ENCODE measurements around the gene TALDO1.

Gene TALDO1

DNA sequence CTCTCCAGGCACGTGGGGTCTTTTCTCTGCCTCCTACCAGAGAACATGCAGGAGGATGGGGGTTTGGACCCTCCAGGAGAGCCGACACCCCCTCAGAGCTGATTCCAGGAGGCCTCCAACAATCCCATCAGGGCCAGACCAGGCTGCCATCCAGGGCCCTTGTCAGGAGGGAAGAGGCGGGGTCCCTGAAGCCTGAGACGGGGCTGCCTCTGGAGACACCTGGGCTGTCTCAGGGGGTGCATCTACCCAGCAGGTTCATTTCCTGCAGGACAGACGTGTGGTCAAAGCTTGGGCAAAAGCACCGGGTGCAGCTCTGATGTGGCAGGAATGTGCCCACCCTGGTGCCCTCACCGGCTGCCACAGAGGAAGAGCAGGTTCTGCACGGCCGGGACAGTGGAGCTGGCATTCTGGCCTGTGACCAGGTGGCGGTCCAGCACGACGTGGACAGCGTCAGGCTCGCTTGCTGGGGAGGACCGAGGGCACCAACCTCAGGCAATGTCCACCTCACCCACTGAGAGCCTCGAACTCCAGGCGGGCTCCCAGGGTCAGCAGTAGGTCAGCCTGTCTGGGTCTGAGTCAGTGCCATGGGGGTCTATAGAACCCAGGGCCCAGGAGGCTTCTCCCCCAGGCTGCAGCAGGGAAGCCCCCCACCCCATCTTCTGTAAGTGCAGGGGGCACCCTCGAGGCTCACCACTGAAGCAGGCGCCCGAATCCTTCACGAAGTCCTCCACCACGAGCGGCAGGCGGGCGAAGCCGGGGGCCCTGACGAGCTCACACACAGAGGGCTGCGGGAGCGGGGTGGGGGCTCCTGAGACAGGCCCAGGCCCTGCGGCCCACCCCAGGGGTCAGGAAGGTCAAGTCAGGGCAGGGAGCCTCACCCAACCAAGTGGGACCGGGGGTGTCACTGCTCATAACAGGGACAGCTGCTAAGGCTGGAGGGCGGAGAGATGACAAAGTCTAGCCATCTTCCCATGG lies 23.7 kb downstream of the TALDO1 start:
- DNase-seq: no peak

DNA sequence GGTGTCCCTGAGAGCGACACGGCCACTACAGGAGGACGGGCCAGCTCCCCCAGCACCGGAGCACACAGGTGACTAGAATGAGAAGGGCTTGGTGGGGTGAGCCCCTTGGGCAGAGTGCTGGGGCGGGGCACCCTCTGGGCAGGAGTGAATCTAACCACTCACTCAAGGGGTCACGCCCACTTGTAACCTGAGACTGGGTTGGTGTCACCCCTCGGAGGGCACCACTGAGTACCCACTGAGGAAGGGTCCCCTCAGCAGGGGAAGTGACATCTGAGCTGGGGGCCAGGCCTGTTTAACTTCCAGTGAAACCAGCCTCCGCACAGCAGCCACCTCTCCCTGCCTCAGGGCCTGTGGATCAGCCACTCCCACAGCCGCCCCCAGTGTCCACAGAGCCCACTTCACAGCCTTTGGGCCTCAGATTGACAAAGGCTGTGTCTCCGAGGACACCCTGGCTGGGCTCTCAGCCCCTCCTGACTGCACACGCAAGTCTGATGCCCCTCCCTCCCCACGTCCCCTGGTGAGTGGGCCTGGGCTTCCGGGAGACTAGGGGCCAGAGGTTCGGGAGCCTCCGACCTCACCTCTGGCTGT lies 24.4 kb downstream of the TALDO1 start:
- no peak for DNase-seq

DNA sequence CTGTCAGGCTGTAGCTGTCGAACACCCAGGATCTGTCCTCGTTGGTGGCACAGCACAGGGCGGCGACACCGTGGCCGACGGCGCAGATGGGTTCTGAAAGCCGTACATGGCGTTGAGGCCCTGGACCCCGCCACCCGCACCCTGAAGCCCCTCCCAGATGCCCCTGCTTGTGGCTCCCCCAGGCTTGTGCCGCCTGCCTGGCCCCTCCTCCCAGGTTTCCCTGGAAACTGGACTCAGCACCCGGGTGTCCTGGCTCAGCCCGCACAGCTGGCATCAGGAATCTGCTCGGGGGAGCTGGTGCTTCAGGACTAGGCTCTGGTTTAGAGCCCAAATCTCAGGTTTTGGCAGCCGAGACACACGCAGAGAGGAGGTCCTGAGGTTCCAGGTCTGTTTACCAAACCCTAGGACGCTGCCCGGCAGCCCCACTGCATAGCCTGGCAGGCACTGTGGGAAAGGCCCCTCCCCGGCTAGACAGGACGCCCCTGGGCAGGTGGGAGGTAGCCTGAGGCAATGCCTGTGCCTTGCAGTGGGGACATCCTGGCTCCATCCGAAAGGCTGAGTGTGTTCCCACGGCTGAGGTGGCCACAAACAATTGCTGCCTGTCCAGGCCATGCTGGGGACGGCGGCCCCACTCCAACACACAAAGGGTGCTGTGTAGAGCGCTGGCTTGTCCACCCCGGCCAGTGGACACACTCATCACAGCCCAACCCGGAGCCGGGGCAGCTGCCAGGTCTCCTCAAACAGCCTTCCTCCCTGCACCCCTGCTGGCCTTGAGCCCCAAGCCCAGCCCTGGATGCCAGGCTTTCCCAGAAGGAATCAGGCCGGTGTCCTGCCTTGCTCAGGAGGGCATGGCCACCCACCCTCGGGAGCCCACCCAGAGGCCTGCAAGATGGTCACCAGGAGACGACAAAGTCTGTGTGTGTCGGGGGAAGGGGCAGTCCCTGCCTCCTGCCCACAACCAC lies 25.4 kb downstream of the TALDO1 start:
- DNase-seq: no peak

DNA sequence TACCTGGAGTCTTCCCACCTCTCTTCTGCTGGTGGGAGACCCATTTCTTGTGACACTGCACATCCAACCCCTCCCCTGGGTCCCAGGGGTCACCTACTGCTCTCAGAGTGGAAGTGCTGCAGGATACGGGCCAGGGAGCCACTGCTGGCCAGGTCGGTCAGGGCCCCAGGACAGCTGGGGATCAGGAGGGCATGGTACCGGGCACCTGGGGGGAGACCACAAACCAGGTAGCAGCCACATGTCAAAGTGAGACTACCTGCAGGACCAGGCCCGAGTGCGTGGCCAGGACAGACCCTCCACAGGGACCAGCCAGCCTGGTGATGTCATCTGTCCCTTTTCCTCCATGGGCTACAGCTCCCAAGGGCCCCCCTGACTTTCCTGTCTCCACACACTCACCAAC lies 26.2 kb downstream of the TALDO1 start:
- no peak for DNase-seq

DNA sequence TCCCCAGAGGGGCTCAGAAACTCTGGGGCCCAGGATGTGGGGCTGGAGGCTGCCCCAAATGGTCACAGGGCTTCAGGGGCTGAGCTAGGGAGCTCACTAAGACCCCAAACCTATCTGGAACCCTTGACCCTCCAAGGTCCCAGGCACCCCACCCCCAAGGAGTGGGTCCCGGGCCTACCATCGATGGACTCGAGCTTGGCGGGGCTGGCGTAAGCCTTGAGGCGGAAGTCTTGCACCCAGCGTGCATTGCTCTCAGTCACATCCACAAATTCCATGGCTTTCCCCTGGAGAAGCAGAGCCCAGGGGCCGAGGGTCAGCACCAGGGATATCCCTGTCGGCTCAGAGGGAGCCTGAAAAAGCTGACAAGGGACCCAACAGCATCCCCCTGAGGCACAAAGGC lies 26.6 kb downstream of the TALDO1 start:
- DNase-seq: no peak

DNA sequence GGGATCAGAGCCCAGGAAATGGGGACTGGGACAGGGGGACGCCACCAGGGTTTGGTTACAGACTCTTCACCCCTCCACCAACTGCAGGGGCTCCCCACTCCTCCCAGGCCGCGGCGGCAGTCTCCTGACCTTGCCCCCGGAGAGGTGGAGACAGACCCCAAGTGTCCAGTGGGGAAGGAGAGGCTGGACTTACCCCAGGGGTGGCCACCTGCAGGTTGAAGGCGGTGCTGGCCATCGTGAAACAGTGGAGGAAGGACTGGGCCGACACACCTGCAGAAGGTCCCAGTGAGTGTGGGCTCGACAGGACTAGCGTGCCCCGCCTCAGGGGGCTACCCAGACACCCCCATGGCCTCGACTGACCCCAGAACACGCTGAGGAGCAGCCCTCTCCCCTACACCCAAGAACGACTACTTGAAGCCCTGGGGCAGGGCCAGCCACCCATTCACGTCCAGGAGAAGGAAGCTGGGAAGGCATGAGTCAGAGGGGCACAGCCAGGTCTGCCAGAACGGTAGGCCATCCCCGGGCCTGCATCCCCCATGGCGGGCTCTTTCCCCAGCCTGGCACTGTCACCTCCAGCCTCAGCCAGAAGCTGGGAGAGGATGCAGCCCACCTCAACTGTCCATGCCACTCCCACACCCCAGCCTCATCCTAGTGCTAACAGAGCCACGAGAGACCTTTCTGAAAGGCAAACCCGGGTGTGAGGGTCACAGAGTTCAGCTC lies 27.8 kb downstream of the TALDO1 start:
- no peak for DNase-seq

DNA sequence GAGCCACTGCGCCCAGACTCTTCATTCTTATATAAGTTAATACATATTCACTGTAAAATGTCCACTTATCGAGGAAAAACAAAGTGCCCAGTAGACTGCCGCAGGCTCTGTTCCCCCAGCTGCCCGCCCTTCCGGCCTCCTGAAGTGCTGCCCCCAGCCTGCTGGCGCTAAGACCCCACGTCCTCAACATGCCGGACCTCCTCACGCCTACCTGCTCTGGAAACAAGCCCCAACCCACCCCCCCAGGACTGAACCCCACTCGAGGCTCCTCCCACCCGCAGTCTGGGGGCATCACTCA lies 28.9 kb downstream of the TALDO1 start:
- DNase-seq: no peak

DNA sequence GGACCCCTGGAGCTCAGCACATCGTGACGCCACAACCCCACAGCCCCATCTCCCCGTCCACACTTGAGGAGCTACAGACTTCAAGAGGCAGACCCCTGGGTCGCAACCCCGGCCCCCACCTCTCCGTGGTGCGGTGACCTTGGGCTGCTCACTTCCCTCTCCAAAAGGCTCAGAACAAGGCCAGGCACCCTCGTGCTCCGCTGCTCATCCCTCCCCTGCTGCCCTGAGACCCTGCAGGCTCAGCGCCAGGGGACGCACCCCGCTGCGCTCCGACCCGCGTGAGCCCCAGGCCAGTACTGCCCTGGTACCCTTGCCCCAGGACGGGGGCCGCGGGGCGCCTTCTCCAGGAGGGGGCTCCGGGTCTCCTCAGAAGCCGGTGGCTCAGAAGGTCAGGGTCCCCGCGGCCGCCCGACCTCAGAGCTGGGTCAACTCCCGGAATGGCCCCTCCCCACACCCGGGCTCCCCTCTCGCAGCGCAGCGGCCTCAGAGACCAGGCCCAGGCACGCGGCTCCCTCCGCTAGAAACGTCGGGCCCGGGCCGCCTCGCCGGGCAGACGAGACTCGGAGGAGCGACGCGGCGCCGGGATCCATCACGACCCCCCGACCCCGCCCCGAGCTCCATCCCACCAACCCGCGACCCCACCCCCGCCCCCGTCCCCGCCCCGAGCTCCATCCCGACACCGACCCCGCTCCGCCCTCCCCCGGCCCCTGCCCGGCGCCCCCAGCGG lies 29.5 kb downstream of the TALDO1 start:
- DNase-seq: no peak

DNA sequence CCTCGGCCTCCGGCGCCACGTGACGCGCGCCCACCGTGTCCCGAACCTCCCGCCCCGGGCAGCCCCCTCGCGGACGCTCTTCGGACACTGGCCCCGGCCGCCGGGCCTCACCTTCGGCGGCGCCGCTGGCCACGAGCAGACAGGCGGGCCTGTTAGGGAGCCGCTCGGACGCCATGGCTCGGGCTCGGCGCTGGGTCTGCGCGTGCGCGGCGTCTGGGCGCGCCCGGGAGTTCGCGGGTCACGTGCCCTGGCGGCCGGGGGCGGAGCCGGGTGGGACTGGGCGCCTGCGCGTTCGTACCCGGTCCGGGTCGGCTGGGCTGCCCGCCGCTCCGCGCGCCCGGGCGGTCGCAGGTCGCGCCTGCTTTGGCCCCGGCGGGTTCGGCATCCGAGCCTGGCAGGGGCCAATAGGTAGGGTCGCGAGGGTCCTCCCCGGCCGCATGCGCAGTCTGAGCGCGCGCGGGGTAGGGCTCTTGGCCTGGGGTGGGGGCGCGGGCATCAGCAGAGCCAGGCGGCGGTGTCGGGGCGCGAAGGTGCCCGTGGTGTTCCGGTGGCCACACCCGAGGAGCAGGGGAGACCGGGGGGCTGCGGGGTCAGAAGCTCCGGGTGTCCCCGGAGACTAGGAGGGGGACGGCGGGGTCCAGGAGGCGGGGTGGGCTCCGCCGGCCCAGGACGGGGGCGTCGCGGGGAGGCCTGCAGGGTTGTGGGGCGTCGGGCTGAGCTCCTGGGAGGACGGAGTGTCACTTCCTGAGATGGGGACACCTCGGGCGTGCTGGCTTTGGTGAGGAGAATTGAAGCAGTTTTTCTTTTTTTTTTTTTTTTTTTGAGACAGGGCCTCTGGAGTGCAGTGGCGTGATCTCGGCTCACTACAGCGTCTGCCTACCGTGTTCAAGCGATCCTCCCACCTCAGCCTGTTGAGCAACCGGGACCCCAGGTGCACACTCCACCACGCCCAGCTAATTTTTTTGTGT lies 30.3 kb downstream of the TALDO1 start, which contains the start of gene GATD1:
Gene GATD1, minus strand, starts transcription at position 200 of the 968 bp plus-strand sequence. Its CDS starts 25 bp downstream, at position 175.
- peak; percentile 87 to 92 (median 90) for DNase-seq

DNA sequence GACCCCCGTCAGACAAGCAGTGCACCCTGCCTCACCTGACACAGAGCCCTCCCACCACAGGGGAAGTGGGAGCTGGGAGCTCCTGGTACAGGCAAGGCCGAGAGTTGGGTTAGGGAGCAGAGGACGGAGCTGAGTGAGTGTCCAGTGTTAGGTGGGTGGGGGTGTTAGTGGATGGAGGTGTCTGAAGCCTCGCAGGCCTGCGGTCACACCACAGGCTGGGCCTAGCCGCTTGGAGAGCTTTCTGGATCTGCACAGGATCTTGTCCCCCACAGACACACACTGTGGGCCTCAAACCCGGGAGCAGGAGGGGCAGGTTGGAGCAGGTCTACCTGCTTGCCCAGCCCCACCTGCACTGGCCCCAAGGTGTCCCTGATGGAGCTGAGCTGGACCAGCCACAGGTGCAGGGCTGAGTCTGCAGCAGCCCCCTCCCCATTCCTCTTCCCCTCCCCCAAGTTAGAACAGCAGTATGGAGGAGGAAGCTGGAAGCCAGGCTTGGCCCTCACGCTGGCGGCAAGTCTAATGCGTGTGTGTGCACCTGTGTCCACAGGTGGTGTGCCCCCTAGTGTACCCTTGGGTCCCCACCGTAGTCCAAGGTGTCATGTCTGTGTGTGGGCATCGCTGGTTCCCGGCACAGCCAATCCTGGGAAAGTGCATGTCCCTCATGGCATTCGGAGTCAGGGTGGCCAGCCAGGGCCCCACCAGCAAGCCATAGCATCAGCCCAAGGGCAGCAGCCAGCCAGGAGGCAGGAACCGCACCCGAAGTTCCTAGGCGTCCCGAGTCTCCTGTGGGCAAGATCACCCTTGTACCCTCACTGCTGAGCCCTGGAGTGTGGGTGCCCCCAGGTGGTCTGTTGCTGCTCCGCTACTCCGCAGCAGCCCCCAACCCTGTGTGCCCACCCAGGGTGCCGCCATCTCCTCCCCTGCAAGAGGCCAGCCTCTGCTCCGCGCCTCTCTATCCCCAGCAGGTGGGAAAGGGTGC lies 32.0 kb downstream of the TALDO1 start:
- DNase-seq: no peak

DNA sequence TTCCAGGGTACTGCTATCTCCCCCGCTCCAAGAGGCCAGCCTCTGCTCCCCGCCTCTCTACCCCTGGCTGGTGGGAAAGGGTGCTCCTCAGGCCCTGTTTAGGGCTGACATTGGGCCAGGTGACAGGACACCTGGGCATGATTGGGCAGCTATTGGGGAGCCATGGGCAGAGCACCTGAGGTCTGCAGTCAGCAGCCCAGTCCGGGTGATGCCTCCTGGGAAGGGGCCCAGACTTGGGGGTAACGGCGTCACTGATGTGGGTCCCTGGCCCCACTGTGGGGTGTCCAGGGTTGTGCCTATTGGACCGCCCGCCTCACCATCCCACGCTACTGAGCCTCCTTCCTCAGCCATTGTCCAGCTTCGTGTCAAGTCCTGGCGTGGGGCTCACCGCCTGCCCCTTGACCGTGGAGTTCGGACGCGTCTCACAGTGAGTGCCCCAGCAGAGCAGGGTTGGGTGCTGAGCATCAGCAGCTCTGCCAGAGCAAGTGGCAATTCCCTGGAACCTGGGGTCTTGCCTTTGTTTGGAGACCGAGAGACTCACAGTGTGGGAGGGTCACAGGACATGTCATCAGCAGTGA lies 32.8 kb downstream of the TALDO1 start:
- DNase-seq: no peak

DNA sequence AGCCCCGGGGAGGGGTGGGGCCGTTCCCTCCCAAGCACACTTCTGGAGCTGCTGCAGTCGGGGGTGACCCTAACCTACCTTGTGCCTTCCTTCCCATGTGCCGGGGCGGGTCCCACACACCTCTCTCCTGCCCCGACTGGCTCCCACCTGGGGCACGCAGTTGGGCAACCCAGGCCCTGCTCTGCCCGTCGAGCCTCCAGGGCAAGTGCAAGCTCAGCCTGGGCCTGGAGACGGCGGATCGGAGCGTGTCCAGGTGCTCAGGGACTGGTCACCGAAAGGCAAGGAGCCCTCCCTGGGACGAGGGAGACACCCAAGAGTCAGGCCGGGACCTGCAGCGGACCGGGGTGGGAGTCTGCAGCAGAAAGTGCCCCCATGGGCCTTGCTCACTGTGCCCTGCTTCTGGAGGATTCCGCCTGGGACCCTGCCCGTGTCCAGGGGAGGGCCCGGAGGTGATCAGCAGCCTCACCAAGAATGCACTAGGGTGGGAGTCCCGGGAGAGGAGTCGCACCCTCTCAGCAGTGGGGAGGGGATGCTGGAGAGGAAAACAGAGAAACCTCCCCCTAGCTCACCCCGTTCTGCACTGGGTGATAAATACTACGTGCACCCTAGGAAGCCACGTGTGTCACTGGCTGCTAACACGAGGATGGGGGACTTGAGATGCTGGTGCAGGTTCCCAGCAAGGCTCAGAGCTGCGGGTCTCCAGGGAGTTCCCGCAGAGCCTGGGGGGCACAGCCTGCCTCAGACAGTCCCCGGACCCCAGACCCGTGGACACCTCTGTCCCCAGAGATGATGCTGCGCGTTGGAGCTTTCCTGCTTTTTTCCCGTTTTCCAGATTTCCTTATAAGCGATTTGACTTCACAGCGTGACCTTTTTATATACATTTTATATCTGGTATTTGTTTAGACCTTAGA lies 35.3 kb downstream of the TALDO1 start:
- no peak for DNase-seq

DNA sequence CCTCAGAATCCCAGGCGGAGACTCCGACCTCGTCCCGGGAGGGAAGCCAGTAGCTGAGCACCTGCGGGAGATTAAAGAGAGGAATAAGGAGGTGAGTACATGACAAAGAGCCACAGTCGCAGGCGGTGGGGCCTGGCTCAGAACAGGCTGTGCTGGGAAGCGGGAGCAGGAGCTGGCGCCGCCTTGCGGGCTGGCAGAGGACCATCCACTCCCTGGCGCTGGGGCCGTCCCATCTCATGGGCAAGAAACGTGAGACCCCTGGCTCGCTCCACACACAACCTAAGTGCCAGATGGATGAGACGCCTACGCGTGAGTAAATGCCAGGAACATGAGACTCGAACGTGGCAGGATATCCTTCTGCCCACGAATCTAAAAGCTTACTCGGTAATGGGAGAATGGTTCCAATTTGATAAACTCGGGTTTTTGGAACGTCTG lies 36.3 kb downstream of the TALDO1 start:
- no peak for DNase-seq

DNA sequence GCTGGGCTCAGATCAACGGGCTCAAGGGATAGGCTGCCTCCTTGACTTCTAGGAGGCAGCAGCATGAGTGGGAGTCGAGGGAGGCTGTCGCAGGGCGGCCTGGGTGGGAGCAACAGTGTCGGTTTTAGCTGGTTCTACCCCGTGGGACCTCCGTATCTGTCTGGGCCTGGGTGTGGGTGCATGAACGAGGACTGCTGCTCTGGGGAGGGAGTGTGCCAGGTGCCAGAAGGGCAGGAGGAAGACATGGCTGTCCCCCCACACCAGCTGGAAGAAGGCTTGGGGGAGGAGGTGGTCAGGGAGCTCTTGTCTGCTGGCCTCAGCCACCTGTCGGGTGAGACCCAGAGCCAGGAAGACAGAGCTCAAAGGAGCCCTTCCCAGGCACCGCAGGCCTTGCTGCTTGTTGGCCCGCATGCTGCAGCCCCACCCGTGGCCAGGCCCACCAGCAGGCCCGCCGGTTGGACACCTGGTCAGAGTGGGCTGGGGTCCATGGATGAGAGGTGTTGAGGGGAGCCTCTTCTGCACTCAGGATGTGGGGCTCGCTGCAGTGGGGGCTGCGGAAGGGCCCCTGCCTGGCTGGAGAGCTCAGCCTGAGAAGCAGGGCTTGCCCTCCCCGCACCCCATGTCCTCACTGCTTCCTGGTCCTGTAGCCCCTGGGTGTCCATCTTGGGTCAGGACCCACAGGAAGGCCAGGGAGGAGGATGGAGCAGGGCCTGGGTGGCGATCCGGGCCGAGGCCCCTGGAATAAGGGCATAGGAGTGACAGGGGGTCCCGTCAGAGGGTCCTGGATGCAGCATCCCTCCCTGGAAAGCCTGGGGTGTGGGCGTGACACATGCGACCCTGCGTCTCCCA lies 39.2 kb downstream of the TALDO1 start:
- no peak for DNase-seq

DNA sequence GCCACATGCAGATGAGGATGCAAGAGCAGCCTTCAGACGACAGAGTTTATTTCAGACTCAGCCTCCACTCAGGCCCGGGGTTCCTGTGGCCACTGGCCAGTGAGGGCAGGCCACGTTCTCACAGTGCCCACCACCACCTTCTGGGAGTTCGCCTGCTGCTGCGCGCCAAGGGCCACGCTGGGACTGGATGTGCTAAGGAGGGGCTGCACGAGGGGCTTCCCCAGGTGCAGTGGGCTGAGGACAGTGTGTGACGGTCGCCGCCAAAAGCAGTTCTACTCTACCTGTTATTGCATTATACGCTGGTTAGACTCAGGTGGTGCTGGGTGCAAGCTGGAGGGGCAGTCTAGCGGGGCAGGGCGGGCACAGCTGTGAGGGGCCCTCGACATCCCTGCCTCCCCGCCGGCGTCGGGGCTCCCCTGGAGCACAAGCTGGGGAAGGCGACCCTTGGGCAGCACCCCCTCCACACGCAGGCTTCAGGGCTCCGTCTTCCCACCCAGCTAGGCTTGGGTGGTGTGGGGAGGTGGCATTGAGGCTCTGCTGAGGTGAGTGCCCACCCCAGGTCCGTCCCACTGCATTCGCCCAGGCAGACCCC lies 39.9 kb downstream of the TALDO1 start:
- DNase-seq: no peak

DNA sequence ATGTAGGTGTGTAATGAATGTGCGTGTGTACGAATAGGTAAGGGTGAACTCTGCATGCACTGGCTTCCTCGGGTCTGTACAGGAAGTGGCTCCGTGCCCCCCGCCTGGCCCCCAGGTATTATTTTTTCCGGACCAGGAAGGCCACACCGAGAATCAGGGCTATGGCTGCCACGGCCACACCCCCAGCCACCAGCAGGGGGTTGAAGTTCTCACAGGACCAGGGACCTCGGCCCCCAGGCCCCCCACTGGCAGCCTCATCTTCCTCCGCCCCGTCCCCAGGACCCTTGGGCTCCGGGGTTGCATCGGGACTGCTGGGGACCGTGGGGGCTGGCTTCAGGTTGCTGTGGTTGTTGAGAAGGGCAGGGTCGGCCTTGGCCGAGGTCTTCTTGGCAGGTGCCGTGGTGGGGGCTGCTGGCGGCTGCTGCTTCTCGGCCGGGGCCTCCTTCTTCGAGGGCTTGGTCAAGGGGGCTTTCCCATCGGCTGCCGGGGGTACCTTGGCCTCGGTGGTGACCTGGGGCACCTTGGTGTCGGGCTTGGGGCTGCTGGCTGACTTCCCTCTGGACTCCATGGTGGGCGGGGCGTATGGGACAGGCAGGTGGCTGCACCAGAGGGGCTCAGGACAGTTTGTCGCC lies 40.9 kb downstream of the TALDO1 start:
- no peak for DNase-seq
